Measurements from ENCODE around the gene TBX18. TPM values are rescaled to one million over a fixed set of nuclear protein-coding genes. Genes with fewer than 3 reads are reported as not detected.
A peak's percentile ranks its signal among the peaks of the same experiment; 100 is the strongest.

TBX18 gene
- total and polyA plus RNA-seq, 10 of the 15 experiments (the other 5 are each of a cell fraction or from before 2014, with no cell fraction given): 0.03 to 6.1 (median 0.17) TPM; not detected in 6

DNA sequence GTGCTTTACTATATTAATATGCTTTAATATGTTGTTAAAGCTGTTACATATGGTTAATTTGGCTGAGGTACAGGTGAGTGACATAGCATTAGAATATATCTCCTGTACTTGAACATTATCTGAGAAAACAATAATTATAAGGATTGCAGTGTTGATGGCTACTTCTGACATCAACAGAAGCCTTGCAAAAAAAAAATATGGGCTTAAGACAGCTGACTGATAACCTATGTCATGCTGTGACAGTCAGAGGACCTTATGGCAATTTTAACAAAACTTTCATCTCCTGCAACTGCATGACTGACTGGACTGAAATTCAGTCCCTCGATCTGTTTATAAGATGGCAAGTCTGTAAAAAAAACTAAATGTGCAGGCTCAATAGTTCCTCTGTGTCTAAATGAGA lies 27.5 kb upstream of the TBX18 start:
- no peak for DNase-seq (ENCODE audit: low read depth, low spot score)
- Histone ChIP-seq H3K4me2 (ENCODE audit: control insufficient read depth, insufficient read depth) (no peak overlapping the region), H3K36me3 (ENCODE audit: control insufficient read depth in 2 of 2, insufficient read depth in 2 of 2, low read length in 1 of 2) (no peaks in the 10 kb centered on the region), H3K4me3 (no peak overlapping the region), H3K27ac (ENCODE audit: control insufficient read depth, insufficient read depth) (no peak overlapping the region), H3K4me1 (ENCODE audit: control insufficient read depth, insufficient read depth, low read length) (no peaks in the 10 kb centered on the region), H3K79me2 (ENCODE audit: control insufficient read depth, insufficient read depth, low read length) (no peaks in the 10 kb centered on the region), H4K20me1 (ENCODE audit: control insufficient read depth, insufficient read depth) (no peaks in the 10 kb centered on the region), H3K9ac (ENCODE audit: control insufficient read depth, insufficient read depth, low read length) (no peak overlapping the region), H3K27me3 (replicated peaks in 1 of 2; ENCODE audit: control insufficient read depth in 2 of 2, insufficient read depth in 2 of 2, low read length in 1 of 2) (no peaks in the 10 kb centered on the region), H2AFZ (ENCODE audit: control insufficient read depth, low read depth, low read length) (no peak overlapping the region), H3K9me3 (replicated peaks; ENCODE audit: control insufficient read depth, insufficient read depth, low read length) (no peaks in the 10 kb centered on the region)
- ChIA-PET RAD21 (ENCODE audit: unreplicated experiment) (no interaction called here), SMC1A (ENCODE audit: uncharacterized antibody, unreplicated experiment) (no interaction called here), CTCF (interaction anchor here (0.8 to 1.4 kb wide), 2 partner anchors 14 to 347 kb away, joined by 3 to 4 read pairs; no protein-coding TSS in a partner anchor), POLR2A (no interaction called here)
- intact Hi-C loops (cut with micrococcal nuclease; ENCODE audit: unreplicated experiment) (no loop called here), in situ Hi-C loops (cut with MboI) (no loop called here)
- TF ChIP-seq RFX5 (IDR thresholded peaks at IDR 0.05; ENCODE audit: low read depth, low read length): no peak
- TF ChIP-seq, protein P1, sequence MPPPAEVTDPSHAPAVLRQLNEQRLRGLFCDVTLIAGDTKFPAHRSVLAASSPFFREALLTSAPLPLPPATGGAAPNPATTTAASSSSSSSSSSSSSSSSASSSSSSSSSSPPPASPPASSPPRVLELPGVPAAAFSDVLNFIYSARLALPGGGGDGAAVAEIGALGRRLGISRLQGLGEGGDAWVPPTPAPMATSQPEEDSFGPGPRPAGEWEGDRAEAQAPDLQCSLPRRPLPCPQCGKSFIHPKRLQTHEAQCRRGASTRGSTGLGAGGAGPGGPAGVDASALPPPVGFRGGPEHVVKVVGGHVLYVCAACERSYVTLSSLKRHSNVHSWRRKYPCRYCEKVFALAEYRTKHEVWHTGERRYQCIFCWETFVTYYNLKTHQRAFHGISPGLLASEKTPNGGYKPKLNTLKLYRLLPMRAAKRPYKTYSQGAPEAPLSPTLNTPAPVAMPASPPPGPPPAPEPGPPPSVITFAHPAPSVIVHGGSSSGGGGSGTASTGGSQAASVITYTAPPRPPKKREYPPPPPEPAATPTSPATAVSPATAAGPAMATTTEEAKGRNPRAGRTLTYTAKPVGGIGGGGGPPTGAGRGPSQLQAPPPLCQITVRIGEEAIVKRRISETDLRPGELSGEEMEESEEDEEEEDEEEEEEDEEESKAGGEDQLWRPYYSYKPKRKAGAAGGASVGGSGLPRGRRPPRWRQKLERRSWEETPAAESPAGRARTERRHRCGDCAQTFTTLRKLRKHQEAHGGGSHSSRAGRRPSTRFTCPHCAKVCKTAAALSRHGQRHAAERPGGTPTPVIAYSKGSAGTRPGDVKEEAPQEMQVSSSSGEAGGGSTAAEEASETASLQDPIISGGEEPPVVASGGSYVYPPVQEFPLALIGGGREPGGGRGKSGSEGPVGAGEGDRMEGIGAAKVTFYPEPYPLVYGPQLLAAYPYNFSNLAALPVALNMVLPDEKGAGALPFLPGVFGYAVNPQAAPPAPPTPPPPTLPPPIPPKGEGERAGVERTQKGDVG (CRISPR knock-in tag; IDR thresholded peaks at IDR 0.05): no peak
- no peak for FAIRE-seq
- 0% methylated on average over 1 of the region's 1 CpG for whole genome bisulfite sequencing (ENCODE audit: insufficient coverage, insufficient replicate concordance, low lambda C conversion rate, missing lambda C conversion rate)
- ATAC-seq: no peak
- BruUV-seq (replicated peaks): no TSS peak

- Histone ChIP-seq H3K9me3 (replicated peaks; ENCODE audit: control insufficient read depth, insufficient read depth, low read length) (no peaks in the 10 kb centered on the region), H3K9ac (ENCODE audit: control insufficient read depth, insufficient read depth, low read length) (no peak overlapping the region), H3K79me2 (ENCODE audit: control insufficient read depth, insufficient read depth, low read length) (no peaks in the 10 kb centered on the region), H3K27me3 (replicated peaks in 1 of 2; ENCODE audit: control insufficient read depth in 2 of 2, insufficient read depth in 2 of 2, low read length in 1 of 2) (no peaks in the 10 kb centered on the region), H3K4me2 (ENCODE audit: control insufficient read depth, insufficient read depth) (no peak overlapping the region), H3K4me1 (ENCODE audit: control insufficient read depth, insufficient read depth, low read length) (no peaks in the 10 kb centered on the region), H3K36me3 (ENCODE audit: control insufficient read depth in 2 of 2, insufficient read depth in 2 of 2, low read length in 1 of 2) (no peaks in the 10 kb centered on the region), H3K27ac (ENCODE audit: control insufficient read depth, insufficient read depth) (no peak overlapping the region), H2AFZ (ENCODE audit: control insufficient read depth, low read depth, low read length) (no peak overlapping the region), H4K20me1 (ENCODE audit: control insufficient read depth, insufficient read depth) (no peaks in the 10 kb centered on the region), H3K4me3 (no peak overlapping the region)
- ATAC-seq: peak; percentile 56
- POLR2A ChIA-PET: no interaction called here
- no peak for DNase-seq (ENCODE audit: low read depth, low spot score)
- intact Hi-C loops (cut with micrococcal nuclease; ENCODE audit: unreplicated experiment) (no loop called here), in situ Hi-C loops (cut with MboI) (no loop called here)
- no peak for FAIRE-seq
- WGBS (ENCODE audit: insufficient coverage, insufficient replicate concordance, low lambda C conversion rate, missing lambda C conversion rate): 0% methylated on average over 2 of the region's 2 CpGs
- CTCF ChIA-PET: interaction anchor here (0.6 to 1.4 kb wide), 3 partner anchors 14 to 346 kb away, joined by 3 to 4 read pairs (median 3); no protein-coding TSS in a partner anchor
- RAD21 ChIA-PET (ENCODE audit: unreplicated experiment): no interaction called here
- BruUV-seq (replicated peaks): no TSS peak
- SMC1A ChIA-PET (ENCODE audit: uncharacterized antibody, unreplicated experiment): no interaction called here
- TF ChIP-seq SIX5 (IDR thresholded peaks at IDR 0.05; ENCODE audit: low read depth, low read length, severe bottlenecking) (no peak), NFYA (IDR thresholded peaks at IDR 0.05; ENCODE audit: borderline replicate concordance, low read depth, low read length) (no peak), PAX5 (IDR thresholded peaks at IDR 0.05; ENCODE audit: borderline replicate concordance, low read depth, low read length) (no peak), NR2C2 (IDR thresholded peaks at IDR 0.05; ENCODE audit: borderline replicate concordance, control insufficient read depth, insufficient read length, low read depth) (no peak), DPF2 (IDR thresholded peaks at IDR 0.05) (no peak)
- TF ChIP-seq, protein P2, sequence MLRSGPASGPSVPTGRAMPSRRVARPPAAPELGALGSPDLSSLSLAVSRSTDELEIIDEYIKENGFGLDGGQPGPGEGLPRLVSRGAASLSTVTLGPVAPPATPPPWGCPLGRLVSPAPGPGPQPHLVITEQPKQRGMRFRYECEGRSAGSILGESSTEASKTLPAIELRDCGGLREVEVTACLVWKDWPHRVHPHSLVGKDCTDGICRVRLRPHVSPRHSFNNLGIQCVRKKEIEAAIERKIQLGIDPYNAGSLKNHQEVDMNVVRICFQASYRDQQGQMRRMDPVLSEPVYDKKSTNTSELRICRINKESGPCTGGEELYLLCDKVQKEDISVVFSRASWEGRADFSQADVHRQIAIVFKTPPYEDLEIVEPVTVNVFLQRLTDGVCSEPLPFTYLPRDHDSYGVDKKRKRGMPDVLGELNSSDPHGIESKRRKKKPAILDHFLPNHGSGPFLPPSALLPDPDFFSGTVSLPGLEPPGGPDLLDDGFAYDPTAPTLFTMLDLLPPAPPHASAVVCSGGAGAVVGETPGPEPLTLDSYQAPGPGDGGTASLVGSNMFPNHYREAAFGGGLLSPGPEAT (IDR thresholded peaks at IDR 0.05; ENCODE audit: low read depth): no peak
Observed at GRCh38 chr6:84791233-84791632, 26.8 kb upstream of the TBX18 start.

Data from GM12878 (cell line).